Endodermal cell (in vitro differentiated cells): ENCODE data around the gene CD68. TPM values are rescaled to one million over a fixed set of nuclear protein-coding genes. Genes with fewer than 3 reads are reported as not detected.

ENCODE experiments used
- DNase-seq: peaks from one replicate; pipeline ENCODE4 v3.0.0-alpha.2; 2017
- H3K27ac ChIP-seq: 2 replicates; pipeline ENCODE4 v1.5.1; 2013; ENCODE audit warnings: mild to moderate bottlenecking, low read depth, low read length, moderate library complexity
- H3K27me3 ChIP-seq: 2 replicates; pipeline ENCODE4 v1.6.1; 2013; ENCODE audit warnings: mild to moderate bottlenecking, low read length, moderate library complexity; ENCODE audit not compliant: insufficient read depth, control insufficient read depth, poor library complexity, severe bottlenecking
- H3K36me3 ChIP-seq: 2 replicates; pipeline ENCODE4 v1.7.0; 2013; ENCODE audit warnings: mild to moderate bottlenecking, low read length, moderate library complexity; ENCODE audit not compliant: control insufficient read depth, insufficient read depth
- H3K4me1 ChIP-seq: one replicate; pipeline ENCODE4 v1.7.0; 2013; ENCODE audit warnings: low read length; ENCODE audit not compliant: control insufficient read depth, insufficient read depth
- H3K4me3 ChIP-seq: 2 replicates; pipeline ENCODE4 v1.5.1; 2013; ENCODE audit warnings: mild to moderate bottlenecking, low read length, moderate library complexity
- H3K9ac ChIP-seq: 2 replicates; pipeline ENCODE4 v1.6.1; 2013; ENCODE audit warnings: mild to moderate bottlenecking, low read length, moderate library complexity; ENCODE audit not compliant: poor library complexity, severe bottlenecking; ENCODE audit errors: extremely low read depth
- H3K9me3 ChIP-seq: 2 replicates; pipeline ENCODE4 v1.6.1; 2013; ENCODE audit warnings: mild to moderate bottlenecking, low read length, moderate library complexity; ENCODE audit not compliant: control insufficient read depth
- H3K27ac Mint-ChIP-seq: 2 replicates; pipeline ENCODE4 v1.8.0; 2020; ENCODE audit warnings: mixed read lengths
- H3K27me3 Mint-ChIP-seq: 2 replicates; pipeline ENCODE4 v1.8.0; 2021; ENCODE audit warnings: mild to moderate bottlenecking, mixed read lengths; ENCODE audit not compliant: insufficient read depth
- H3K36me3 Mint-ChIP-seq: 2 replicates; pipeline ENCODE4 v1.8.0; 2020; ENCODE audit warnings: low read depth, mixed read lengths
- H3K4me1 Mint-ChIP-seq: 2 replicates; pipeline ENCODE4 v1.8.0; 2020; ENCODE audit warnings: mixed read lengths
- H3K4me3 Mint-ChIP-seq: 2 replicates; pipeline ENCODE4 v1.8.0; 2020; ENCODE audit warnings: mild to moderate bottlenecking, moderate library complexity, mixed read lengths
- H3K9me3 Mint-ChIP-seq: 2 replicates; pipeline ENCODE4 v1.8.0; 2020; ENCODE audit warnings: mild to moderate bottlenecking, mixed read lengths
- CTCF ChIP-seq: fragments of 200-600 bp; sonication (generic); conservative IDR thresholded peaks from 2 replicates; pipeline ENCODE4 v1.5.0; 2021; ENCODE audit warnings: antibody characterized with exemption, mild to moderate bottlenecking
- WGBS, 2 experiments: methylation state at CpG; one replicate each; pipeline versions ENCODE4 v1.1.5 to v1.1.7; 2013; ENCODE audit warnings: missing lambda C conversion rate in 2 of 2, mixed read lengths in 1 of 2; ENCODE audit not compliant: insufficient coverage in 1 of 2, insufficient read length in 1 of 2; 5-methylcytosine and 5-hydroxymethylcytosine counted together
- total RNA-seq, 2 donors: library from RNA; stranded (reverse); fragmentation: NEBNext Ultra II Directional in 1 of 2; extraction: Animal tissue kit (Norgen Biotek cat#: 25700) in 1 of 2; gene quantifications; 2 replicates in 1 of 2; 3 replicates in 1 of 2; pipeline ENCODE4 v1.2.1, GENCODE V29; 2021

CD68 gene
- total RNA-seq, 2 donors from 2014 or later: 0.44 TPM; not detected in 1

GRCh38 chr17:7551396-7551795, 28.0 kb upstream of the CD68 start:
- peaks cover 4% of the 10 kb centered on the region for H3K4me1 Mint-ChIP-seq
- no peaks in the 10 kb centered on the region for H3K36me3 ChIP-seq
- no peak for TF ChIP-seq CTCF
- H3K4me1 ChIP-seq: no peaks in the 10 kb centered on the region
- no peak overlapping the region for H3K9ac ChIP-seq
- no peak overlapping the region for H3K4me3 ChIP-seq
- no peak overlapping the region for H3K27ac ChIP-seq
- 89 to 92% methylated on average over 2 to 4 of the region's 4 CpGs for WGBS, 2 experiments
- no peak overlapping the region for H3K27ac Mint-ChIP-seq
- DNase-seq: no peak
- H3K9me3 Mint-ChIP-seq: no peaks in the 10 kb centered on the region
- H3K27me3 ChIP-seq: no peaks in the 10 kb centered on the region
- H3K4me3 Mint-ChIP-seq: no peak overlapping the region
- no peaks in the 10 kb centered on the region for H3K9me3 ChIP-seq
- H3K27me3 Mint-ChIP-seq: peaks cover 10% of the 10 kb centered on the region
- H3K36me3 Mint-ChIP-seq: no peaks in the 10 kb centered on the region

- TF ChIP-seq CTCF: no peak
- Histone ChIP-seq H3K4me3 (no peak overlapping the region), H3K4me1 (no peaks in the 10 kb centered on the region), H3K36me3 (no peaks in the 10 kb centered on the region), H3K9me3 (no peaks in the 10 kb centered on the region), H3K27ac (no peak overlapping the region), H3K9ac (no peak overlapping the region), H3K27me3 (no peaks in the 10 kb centered on the region)
- 89 to 91% methylated on average over 5 to 6 of the region's 6 CpGs for WGBS, 2 experiments
- Mint-ChIP-seq H3K36me3 (no peaks in the 10 kb centered on the region), H3K27me3 (peaks cover 5% of the 10 kb centered on the region), H3K4me3 (no peak overlapping the region), H3K4me1 (peaks cover 4% of the 10 kb centered on the region), H3K9me3 (no peaks in the 10 kb centered on the region), H3K27ac (no peak overlapping the region)
- DNase-seq: no peak
These were observed 26.8 kb upstream of the CD68 start for GRCh38 chr17:7552621-7553051.

- H3K36me3 Mint-ChIP-seq: no peaks in the 10 kb centered on the region
- 100% methylated on average over 1 of the region's 1 CpG; no CpG with 5 or more reads in 1 of the 2 experiments for WGBS, 2 experiments
- Histone ChIP-seq H3K27ac (no peak overlapping the region), H3K9me3 (no peaks in the 10 kb centered on the region), H3K9ac (no peak overlapping the region), H3K27me3 (no peaks in the 10 kb centered on the region), H3K4me3 (no peak overlapping the region), H3K4me1 (no peaks in the 10 kb centered on the region), H3K36me3 (no peaks in the 10 kb centered on the region)
- peaks cover 1% of the 10 kb centered on the region for H3K27me3 Mint-ChIP-seq
- H3K4me3 Mint-ChIP-seq: no peak overlapping the region
- DNase-seq: no peak
- no peak for TF ChIP-seq CTCF
- H3K9me3 Mint-ChIP-seq: no peaks in the 10 kb centered on the region
- no peak overlapping the region for H3K27ac Mint-ChIP-seq
- peaks cover 8% of the 10 kb centered on the region for H3K4me1 Mint-ChIP-seq
These were observed 26.1 kb upstream of the CD68 start for GRCh38 chr17:7553356-7553755.
